ENCODE data around the gene PDSS2.
"Not testable (repeated sequence)": the region's sequence is repeated elsewhere in the genome, so short reads cannot be mapped to it uniquely, and the experiment has no call there.

- not testable (repeated sequence) for TF ChIP-seq POLR2AphosphoS5, POLR2A, POU2F2, TAF1 (IDR thresholded peaks at IDR 0.05; ENCODE audit: low read depth, low read length)
Measured at GRCh38 chr6:107364173-107364572, 95.2 kb downstream of the PDSS2 start.

All from GM12891 (cell line).